Activated naive CD4-positive, alpha-beta T cell treated with anti-CD3 and anti-CD28 coated beads, Interleukin-2, amount 50 U/mL, for 24 hours (primary cell): Measurements from ENCODE around the gene C9orf72.
"Not testable (repeated sequence)": the region's sequence is repeated elsewhere in the genome, so short reads cannot be mapped to it uniquely, and the experiment has no call there.

Experiments used
- H3K27ac Mint-ChIP-seq: one replicate; pipeline ENCODE4 v1.8.0; 2021; ENCODE audit warnings: mild to moderate bottlenecking, mixed read lengths
- H3K27me3 Mint-ChIP-seq: one replicate; pipeline ENCODE4 v1.8.0; 2021; ENCODE audit warnings: mixed read lengths
- H3K36me3 Mint-ChIP-seq: one replicate; pipeline ENCODE4 v1.8.0; 2021; ENCODE audit warnings: mixed read lengths
- H3K4me1 Mint-ChIP-seq: one replicate; pipeline ENCODE4 v1.8.0; 2021; ENCODE audit warnings: mixed read lengths
- H3K4me3 Mint-ChIP-seq: one replicate; pipeline ENCODE4 v1.8.0; 2021; ENCODE audit warnings: mild to moderate bottlenecking, mixed read lengths
- H3K9me3 Mint-ChIP-seq: one replicate; pipeline ENCODE4 v1.8.0; 2021; ENCODE audit warnings: mixed read lengths

The C9orf72 gene

GRCh38 chr9:27518809-27519208, 54.5 kb downstream of the C9orf72 start:
- Mint-ChIP-seq H3K4me1 (no peaks in the 10 kb centered on the region), H3K27me3 (no peaks in the 10 kb centered on the region), H3K36me3 (peaks cover 2% of the 10 kb centered on the region), H3K4me3 (no peak overlapping the region), H3K27ac (no peak overlapping the region), H3K9me3 (no peaks in the 10 kb centered on the region)

GRCh38 chr9:27518006-27518405, 55.3 kb downstream of the C9orf72 start:
- H3K36me3 Mint-ChIP-seq, result peaks cover 4% of the 10 kb centered on the region
- no peaks in the 10 kb centered on the region for H3K9me3 Mint-ChIP-seq
- no peaks in the 10 kb centered on the region for H3K27me3 Mint-ChIP-seq

GRCh38 chr9:27514551-27514950, 58.7 kb downstream of the C9orf72 start:
- no peaks in the 10 kb centered on the region for H3K9me3 Mint-ChIP-seq
- H3K27ac Mint-ChIP-seq, result no peak overlapping the region
- no peaks in the 10 kb centered on the region for H3K27me3 Mint-ChIP-seq
- peaks cover 6% of the 10 kb centered on the region for H3K36me3 Mint-ChIP-seq
- no peak overlapping the region for H3K4me3 Mint-ChIP-seq
- no peaks in the 10 kb centered on the region for H3K4me1 Mint-ChIP-seq

More at GRCh38 chr9:27518006-27518405, 55.3 kb downstream of the C9orf72 start:
- Mint-ChIP-seq H3K4me1 (no peaks in the 10 kb centered on the region), H3K4me3 (no peak overlapping the region), H3K27ac (no peak overlapping the region)

GRCh38 chr9:27511771-27512170, 61.5 kb downstream of the C9orf72 start:
- no peaks in the 10 kb centered on the region for H3K27me3 Mint-ChIP-seq
- peaks cover 7% of the 10 kb centered on the region for H3K36me3 Mint-ChIP-seq
- no peak overlapping the region for H3K27ac Mint-ChIP-seq
- H3K9me3 Mint-ChIP-seq, result no peaks in the 10 kb centered on the region
- H3K4me1 Mint-ChIP-seq, result no peaks in the 10 kb centered on the region
- no peak overlapping the region for H3K4me3 Mint-ChIP-seq

- Mint-ChIP-seq H3K36me3 (peaks cover 7% of the 10 kb centered on the region), H3K4me1 (no peaks in the 10 kb centered on the region), H3K27ac (no peak overlapping the region)
These were observed 62.5 kb downstream of the C9orf72 start for GRCh38 chr9:27510780-27511179.

GRCh38 chr9:27506981-27507380, 66.3 kb downstream of the C9orf72 start:
- peaks cover 5% of the 10 kb centered on the region for H3K36me3 Mint-ChIP-seq
- no peaks in the 10 kb centered on the region for H3K4me1 Mint-ChIP-seq
- H3K4me3 Mint-ChIP-seq, result no peak overlapping the region
- no peaks in the 10 kb centered on the region for H3K27me3 Mint-ChIP-seq
- H3K9me3 Mint-ChIP-seq, result no peaks in the 10 kb centered on the region
- no peak overlapping the region for H3K27ac Mint-ChIP-seq

More at GRCh38 chr9:27510780-27511179, 62.5 kb downstream of the C9orf72 start:
- H3K9me3 Mint-ChIP-seq, result no peaks in the 10 kb centered on the region
- no peaks in the 10 kb centered on the region for H3K27me3 Mint-ChIP-seq
- no peak overlapping the region for H3K4me3 Mint-ChIP-seq

DNA sequence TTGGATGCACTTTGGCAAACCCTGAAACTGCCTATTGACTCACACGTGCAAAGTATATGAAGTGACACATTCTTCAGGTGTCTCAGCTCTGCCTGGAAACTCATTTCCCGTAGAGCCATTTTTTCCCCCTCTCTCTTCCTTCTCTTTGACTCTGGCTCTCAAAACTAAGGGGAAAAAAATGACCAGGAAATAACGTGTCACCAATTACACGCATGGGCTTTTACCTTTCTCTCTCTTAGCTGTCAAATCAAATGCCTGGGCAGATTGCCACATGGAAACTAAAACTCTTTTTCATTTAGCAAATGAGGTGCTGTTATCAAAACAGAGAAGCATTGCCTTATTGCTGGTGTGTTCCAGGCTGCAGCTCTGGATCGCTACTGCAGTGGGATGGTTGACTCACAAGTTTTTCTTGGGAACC, 67.5 kb downstream of the C9orf72 start:
- Mint-ChIP-seq H3K9me3 (no peaks in the 10 kb centered on the region), H3K27ac (no peak overlapping the region)

GRCh38 chr9:27504259-27504658, 69.0 kb downstream of the C9orf72 start:
- Mint-ChIP-seq H3K27ac (no peak overlapping the region), H3K9me3 (no peaks in the 10 kb centered on the region), H3K36me3 (peaks cover 4% of the 10 kb centered on the region), H3K27me3 (peaks cover 2% of the 10 kb centered on the region), H3K4me3 (no peak overlapping the region), H3K4me1 (no peaks in the 10 kb centered on the region)

More for the DNA sequence above, 67.5 kb downstream of the C9orf72 start:
- H3K4me3 Mint-ChIP-seq, result no peak overlapping the region
- H3K27me3 Mint-ChIP-seq, result peaks cover 2% of the 10 kb centered on the region
- H3K4me1 Mint-ChIP-seq, result no peaks in the 10 kb centered on the region
- peaks cover 5% of the 10 kb centered on the region for H3K36me3 Mint-ChIP-seq

- H3K36me3 Mint-ChIP-seq, result peaks cover 2% of the 10 kb centered on the region
- H3K9me3 Mint-ChIP-seq, result no peaks in the 10 kb centered on the region
- H3K4me3 Mint-ChIP-seq, result no peak overlapping the region
- no peaks in the 10 kb centered on the region for H3K4me1 Mint-ChIP-seq
- H3K27ac Mint-ChIP-seq, result no peak overlapping the region
- peaks cover 2% of the 10 kb centered on the region for H3K27me3 Mint-ChIP-seq
These were observed 69.7 kb downstream of the C9orf72 start for GRCh38 chr9:27503623-27504022.

GRCh38 chr9:27500902-27501301, 72.4 kb downstream of the C9orf72 start:
- not testable (repeated sequence) for H3K9me3 Mint-ChIP-seq, H3K36me3 Mint-ChIP-seq, H3K4me1 Mint-ChIP-seq, H3K27me3 Mint-ChIP-seq, H3K4me3 Mint-ChIP-seq, H3K27ac Mint-ChIP-seq

- no peaks in the 10 kb centered on the region for H3K4me1 Mint-ChIP-seq
- H3K27ac Mint-ChIP-seq, result no peak overlapping the region
- H3K9me3 Mint-ChIP-seq, result peaks cover 1% of the 10 kb centered on the region
- H3K4me3 Mint-ChIP-seq, result no peak overlapping the region
- H3K36me3 Mint-ChIP-seq, result no peaks in the 10 kb centered on the region
- H3K27me3 Mint-ChIP-seq, result peaks cover 2% of the 10 kb centered on the region
These were observed 73.8 kb downstream of the C9orf72 start for GRCh38 chr9:27499451-27499850.

- H3K4me1 Mint-ChIP-seq, result no peaks in the 10 kb centered on the region
- no peak overlapping the region for H3K27ac Mint-ChIP-seq
- peaks cover 2% of the 10 kb centered on the region for H3K27me3 Mint-ChIP-seq
- no peak overlapping the region for H3K4me3 Mint-ChIP-seq
- peaks cover 3% of the 10 kb centered on the region for H3K36me3 Mint-ChIP-seq
- H3K9me3 Mint-ChIP-seq, result peaks cover 5% of the 10 kb centered on the region
These were observed 75.3 kb downstream of the C9orf72 start for GRCh38 chr9:27497883-27498417.
